GM03348 (cell line): ENCODE measurements around the gene ROS1.

ENCODE experiments used
- DNase-seq: peaks from one replicate; pipeline ENCODE4 v3.0.0; 2012; ENCODE audit warnings: low spot score

Gene ROS1

GRCh38 chr6:117440706-117441525 lies 15.2 kb upstream of the ROS1 start:
- DNase-seq, result peak; percentile 72

- no peak for DNase-seq
Measured at GRCh38 chr6:117432273-117432672, 6.5 kb upstream of the ROS1 start.

GRCh38 chr6:117423754-117424153 lies 2.0 kb downstream of the ROS1 start:
- no peak for DNase-seq

- no peak for DNase-seq
Measured at GRCh38 chr6:117418320-117418719, 7.4 kb downstream of the ROS1 start.

- DNase-seq, result no peak
Measured at GRCh38 chr6:117417851-117418250, 7.9 kb downstream of the ROS1 start.

- no peak for DNase-seq
Measured at GRCh38 chr6:117414770-117415169, 11.0 kb downstream of the ROS1 start.

- DNase-seq, result no peak
Measured at GRCh38 chr6:117411474-117411873, 14.3 kb downstream of the ROS1 start.

- DNase-seq, result no peak
Measured at GRCh38 chr6:117409863-117410262, 15.9 kb downstream of the ROS1 start.

- no peak for DNase-seq
Measured at GRCh38 chr6:117409420-117409819, 16.3 kb downstream of the ROS1 start.

GRCh38 chr6:117404548-117404947 lies 21.2 kb downstream of the ROS1 start:
- peak; percentile 60 for DNase-seq

- DNase-seq, result no peak
Measured at GRCh38 chr6:117401799-117402198, 23.9 kb downstream of the ROS1 start.

GRCh38 chr6:117399924-117400323 lies 25.8 kb downstream of the ROS1 start:
- peak; percentile 55 for DNase-seq

GRCh38 chr6:117399126-117399525 lies 26.6 kb downstream of the ROS1 start:
- no peak for DNase-seq

GRCh38 chr6:117397536-117398227 lies 28.1 kb downstream of the ROS1 start:
- DNase-seq, result peak; percentile 8

- no peak for DNase-seq
Measured at GRCh38 chr6:117396228-117396627, 29.5 kb downstream of the ROS1 start.

GRCh38 chr6:117395164-117395563 lies 30.6 kb downstream of the ROS1 start:
- DNase-seq, result no peak

GRCh38 chr6:117393045-117393444 lies 32.7 kb downstream of the ROS1 start:
- DNase-seq, result no peak

GRCh38 chr6:117391874-117392583 lies 33.7 kb downstream of the ROS1 start:
- DNase-seq, result no peak

- DNase-seq, result no peak
Measured at GRCh38 chr6:117389227-117390057, 36.3 kb downstream of the ROS1 start.

GRCh38 chr6:117387454-117387974 lies 38.2 kb downstream of the ROS1 start:
- no peak for DNase-seq

GRCh38 chr6:117384659-117385058 lies 41.1 kb downstream of the ROS1 start:
- DNase-seq, result no peak

- DNase-seq, result no peak
Measured at GRCh38 chr6:117381749-117382148, 44.0 kb downstream of the ROS1 start.
